ENCODE results near the gene GPR156. TPM values are rescaled to one million over a fixed set of nuclear protein-coding genes. Genes with fewer than 3 reads are reported as not detected.

GPR156 gene
- total and polyA plus RNA-seq, 2 donors (not counting 3 experiments of a cell fraction or from before 2014, with no cell fraction given), result 0.14 to 0.27 TPM

DNA sequence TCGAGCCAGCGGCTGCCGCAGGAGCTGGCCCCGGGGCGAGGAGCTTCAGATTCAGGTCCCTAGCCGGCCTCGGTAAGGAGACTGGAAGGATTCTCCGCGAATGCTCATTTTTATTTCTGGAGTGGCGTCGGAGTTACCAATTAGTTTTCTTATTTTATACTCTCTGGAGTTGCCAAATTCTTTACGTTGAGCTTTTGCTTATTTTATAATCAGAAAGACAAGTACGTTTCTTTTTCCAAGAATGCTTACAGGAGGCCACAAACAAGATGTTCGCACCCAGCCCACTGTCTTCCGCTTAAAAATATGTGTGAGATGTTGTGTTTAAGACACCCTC, 453 bp upstream of the GPR156 start:
- peak overlapping the region; percentile 22 for H3K9ac ChIP-seq (replicated peaks; ENCODE audit: extremely low read depth, insufficient read depth, low read length)
- intact Hi-C loops (cut with micrococcal nuclease), result no loop called here
- dilution Hi-C loops (cut with MboI; ENCODE audit: extremely low pct_ligation_motif_present, low sequenced_read_pairs), result no loop called here
- H3K27me3 ChIP-seq (ENCODE audit: control insufficient read depth in 2 of 2, insufficient read depth in 2 of 2, low read length in 2 of 2), result peaks cover 28 to 32% of the 10 kb centered on the region in 2 experiments
- ChIA-PET CTCF (interaction anchor here (1.2 kb wide), 1 partner anchor 15 kb away, joined by 3 read pairs; no protein-coding TSS in a partner anchor), POLR2A (no interaction called here)
- no peaks in the 10 kb centered on the region for H3K79me2 ChIP-seq (ENCODE audit: control insufficient read depth, insufficient read depth, low read length)
- no peak for FAIRE-seq
- H2AFZ ChIP-seq (ENCODE audit: low read depth, low read length), result peak overlapping the region; percentile 85
- TF ChIP-seq MYC (IDR thresholded peaks at IDR 0.05; ENCODE audit: low read depth, low read length) (no peak), EZH2 (IDR thresholded peaks at IDR 0.05; ENCODE audit: borderline replicate concordance, low read depth, low read length, severe bottlenecking) (peak; percentile 41)
- H3K9me1 ChIP-seq (replicated peaks; ENCODE audit: control insufficient read depth, extremely low read depth, insufficient read depth, low read length), result no peaks in the 10 kb centered on the region
- peak overlapping the region in 1 of 3 experiments; percentile 42 for H3K4me3 ChIP-seq (replicated peaks in 1 of 3; ENCODE audit: insufficient read depth in 1 of 3, low read depth in 1 of 3, low read length in 3 of 3)
- H3K36me3 ChIP-seq (ENCODE audit: control insufficient read depth in 2 of 2, extremely low read depth in 1 of 2, insufficient read depth in 2 of 2, low read length in 2 of 2), result no peaks in the 10 kb centered on the region
- peak overlapping the region; percentile 69 for H3K4me2 ChIP-seq (ENCODE audit: insufficient read depth, low read length)
- BruUV-seq (replicated peaks), result no TSS peak
- no peaks in the 10 kb centered on the region for H4K20me1 ChIP-seq (replicated peaks; ENCODE audit: control insufficient read depth, extremely low read depth, insufficient read depth, low read length)
- no peaks in the 10 kb centered on the region for H3K9me3 ChIP-seq (replicated peaks; ENCODE audit: control insufficient read depth, insufficient read depth, low read length)
- H3K27ac ChIP-seq (ENCODE audit: insufficient read depth, low read depth, low read length), result no peak overlapping the region
- no peak for DNase-seq (ENCODE audit: low read depth, low spot score)
- peaks cover 3% of the 10 kb centered on the region for H3K4me1 ChIP-seq (ENCODE audit: control insufficient read depth, extremely low read depth, insufficient read depth, low read length)

DNA sequence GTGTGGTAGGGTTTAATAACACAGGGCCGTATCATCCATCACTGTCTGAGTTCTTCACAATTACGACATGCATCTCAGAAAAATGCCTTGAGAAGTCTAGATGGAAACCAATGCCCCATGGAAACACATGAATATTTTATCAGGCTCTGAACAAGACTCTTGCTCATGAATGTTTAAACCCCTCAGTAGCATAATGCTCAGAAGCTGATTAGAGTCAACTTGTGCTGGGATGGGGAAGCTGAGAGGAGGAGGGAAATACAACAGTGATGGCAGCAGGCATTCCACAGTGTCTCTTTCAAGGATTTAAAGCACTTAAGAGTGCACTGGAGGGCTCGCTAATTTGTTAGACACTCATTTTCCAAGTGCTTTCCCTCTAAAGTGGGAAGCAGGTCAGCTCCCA, 3.8 kb downstream of the GPR156 start:
- H3K27ac ChIP-seq (ENCODE audit: insufficient read depth, low read depth, low read length), result no peak overlapping the region
- H3K4me1 ChIP-seq (ENCODE audit: control insufficient read depth, extremely low read depth, insufficient read depth, low read length), result peaks cover 3% of the 10 kb centered on the region
- no TSS peak for BruUV-seq (replicated peaks)
- no peaks in the 10 kb centered on the region for H3K36me3 ChIP-seq (ENCODE audit: control insufficient read depth in 2 of 2, extremely low read depth in 1 of 2, insufficient read depth in 2 of 2, low read length in 2 of 2)
- no peak overlapping the region for H3K4me2 ChIP-seq (ENCODE audit: insufficient read depth, low read length)
- H3K9ac ChIP-seq (replicated peaks; ENCODE audit: extremely low read depth, insufficient read depth, low read length), result no peak overlapping the region
- DNase-seq (ENCODE audit: low read depth, low spot score), result no peak
- H3K4me3 ChIP-seq (replicated peaks in 1 of 3; ENCODE audit: insufficient read depth in 1 of 3, low read depth in 1 of 3, low read length in 3 of 3), result no peak overlapping the region
- H4K20me1 ChIP-seq (replicated peaks; ENCODE audit: control insufficient read depth, extremely low read depth, insufficient read depth, low read length), result no peaks in the 10 kb centered on the region
- no peak for FAIRE-seq
- ChIA-PET CTCF (no interaction called here), POLR2A (no interaction called here)
- H3K9me3 ChIP-seq (replicated peaks; ENCODE audit: control insufficient read depth, insufficient read depth, low read length), result no peaks in the 10 kb centered on the region
- H3K27me3 ChIP-seq (ENCODE audit: control insufficient read depth in 2 of 2, insufficient read depth in 2 of 2, low read length in 2 of 2), result peaks cover 21 to 30% of the 10 kb centered on the region in 2 experiments
- TF ChIP-seq POLR2AphosphoS5 (IDR thresholded peaks at IDR 0.05; ENCODE audit: insufficient read depth, low read depth, low read length), result no peak
- no peak for TF ChIP-seq JUN (IDR thresholded peaks at IDR 0.05; ENCODE audit: borderline replicate concordance, insufficient read depth, insufficient read length, low read depth)
- TF ChIP-seq MYC (IDR thresholded peaks at IDR 0.05; ENCODE audit: low read depth, low read length), result no peak
- TF ChIP-seq POLR2A (IDR thresholded peaks at IDR 0.05; ENCODE audit: low read depth, low read length), result no peak
- no peak for TF ChIP-seq EZH2 (IDR thresholded peaks at IDR 0.05; ENCODE audit: borderline replicate concordance, low read depth, low read length, severe bottlenecking)
- TF ChIP-seq FOS (IDR thresholded peaks at IDR 0.05; ENCODE audit: borderline replicate concordance, insufficient read depth, low read length), result no peak
- no peak for TF ChIP-seq MAX (IDR thresholded peaks at IDR 0.05; ENCODE audit: insufficient read depth, insufficient read length)
- TF ChIP-seq, protein P1, sequence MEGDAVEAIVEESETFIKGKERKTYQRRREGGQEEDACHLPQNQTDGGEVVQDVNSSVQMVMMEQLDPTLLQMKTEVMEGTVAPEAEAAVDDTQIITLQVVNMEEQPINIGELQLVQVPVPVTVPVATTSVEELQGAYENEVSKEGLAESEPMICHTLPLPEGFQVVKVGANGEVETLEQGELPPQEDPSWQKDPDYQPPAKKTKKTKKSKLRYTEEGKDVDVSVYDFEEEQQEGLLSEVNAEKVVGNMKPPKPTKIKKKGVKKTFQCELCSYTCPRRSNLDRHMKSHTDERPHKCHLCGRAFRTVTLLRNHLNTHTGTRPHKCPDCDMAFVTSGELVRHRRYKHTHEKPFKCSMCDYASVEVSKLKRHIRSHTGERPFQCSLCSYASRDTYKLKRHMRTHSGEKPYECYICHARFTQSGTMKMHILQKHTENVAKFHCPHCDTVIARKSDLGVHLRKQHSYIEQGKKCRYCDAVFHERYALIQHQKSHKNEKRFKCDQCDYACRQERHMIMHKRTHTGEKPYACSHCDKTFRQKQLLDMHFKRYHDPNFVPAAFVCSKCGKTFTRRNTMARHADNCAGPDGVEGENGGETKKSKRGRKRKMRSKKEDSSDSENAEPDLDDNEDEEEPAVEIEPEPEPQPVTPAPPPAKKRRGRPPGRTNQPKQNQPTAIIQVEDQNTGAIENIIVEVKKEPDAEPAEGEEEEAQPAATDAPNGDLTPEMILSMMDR (IDR thresholded peaks at IDR 0.05; ENCODE audit: extremely low read depth in 1 of 2, insufficient read depth in 1 of 2, low read depth in 1 of 2, low read length in 2 of 2), result no peak
- no peak for TF ChIP-seq GATA2 (IDR thresholded peaks at IDR 0.05; ENCODE audit: insufficient read depth, insufficient read length, low read depth, low read length)
- intact Hi-C loops (cut with micrococcal nuclease), result no loop called here
- no peaks in the 10 kb centered on the region for H3K9me1 ChIP-seq (replicated peaks; ENCODE audit: control insufficient read depth, extremely low read depth, insufficient read depth, low read length)
- no peak overlapping the region for H2AFZ ChIP-seq (ENCODE audit: low read depth, low read length)
- no peaks in the 10 kb centered on the region for H3K79me2 ChIP-seq (ENCODE audit: control insufficient read depth, insufficient read depth, low read length)
- dilution Hi-C loops (cut with MboI; ENCODE audit: extremely low pct_ligation_motif_present, low sequenced_read_pairs), result no loop called here

Data from endothelial cell of umbilical vein (primary cell).